COR-L47 (cell line): ENCODE data around the gene ACP4.

Experiments
- DNase-seq: peaks from one replicate; lab custom pipeline; 2025; lab: John Stamatoyannopoulos, UW

The ACP4 gene

DNA sequence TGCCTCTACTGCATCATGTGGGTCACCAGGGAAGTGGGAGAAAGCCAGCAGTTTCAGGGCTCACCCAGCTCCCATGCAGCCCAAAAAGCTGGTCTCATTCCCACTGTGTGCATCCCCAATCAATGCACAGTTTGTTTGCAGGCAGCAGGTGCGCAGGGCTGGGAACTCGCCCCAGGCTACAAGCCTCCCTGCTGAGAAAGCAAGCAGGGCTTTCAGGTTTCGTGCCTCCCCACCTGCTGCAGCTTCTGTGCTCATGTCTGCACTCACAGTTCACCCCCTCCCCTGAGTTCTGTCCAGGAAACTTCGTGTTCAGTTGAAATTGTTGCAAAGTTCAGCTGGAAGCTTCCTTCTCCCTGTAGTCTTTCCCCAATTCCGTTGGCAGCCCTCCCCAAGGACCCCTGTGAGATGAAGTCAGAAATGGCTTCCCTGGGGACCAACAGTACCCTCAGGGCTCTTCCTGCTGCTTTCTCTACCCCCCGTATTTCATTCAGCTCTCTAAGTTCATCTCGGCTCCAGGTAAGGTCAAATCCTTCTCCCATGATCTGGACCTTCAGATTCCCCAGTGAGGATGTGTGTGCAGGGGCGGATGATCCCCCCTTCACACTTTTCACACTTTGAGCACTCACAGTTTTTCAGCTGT, 54.2 kb downstream of the ACP4 start:
- DNase-seq, result peak; percentile 92
